ENCODE data around the gene RECK. TPM values are rescaled to one million over a fixed set of nuclear protein-coding genes. Genes with fewer than 3 reads are reported as not detected.

RECK gene
- total and polyA plus RNA-seq, 3 experiments from 2014 or later = 3.7 to 15.0 (median 4.3) TPM

DNA sequence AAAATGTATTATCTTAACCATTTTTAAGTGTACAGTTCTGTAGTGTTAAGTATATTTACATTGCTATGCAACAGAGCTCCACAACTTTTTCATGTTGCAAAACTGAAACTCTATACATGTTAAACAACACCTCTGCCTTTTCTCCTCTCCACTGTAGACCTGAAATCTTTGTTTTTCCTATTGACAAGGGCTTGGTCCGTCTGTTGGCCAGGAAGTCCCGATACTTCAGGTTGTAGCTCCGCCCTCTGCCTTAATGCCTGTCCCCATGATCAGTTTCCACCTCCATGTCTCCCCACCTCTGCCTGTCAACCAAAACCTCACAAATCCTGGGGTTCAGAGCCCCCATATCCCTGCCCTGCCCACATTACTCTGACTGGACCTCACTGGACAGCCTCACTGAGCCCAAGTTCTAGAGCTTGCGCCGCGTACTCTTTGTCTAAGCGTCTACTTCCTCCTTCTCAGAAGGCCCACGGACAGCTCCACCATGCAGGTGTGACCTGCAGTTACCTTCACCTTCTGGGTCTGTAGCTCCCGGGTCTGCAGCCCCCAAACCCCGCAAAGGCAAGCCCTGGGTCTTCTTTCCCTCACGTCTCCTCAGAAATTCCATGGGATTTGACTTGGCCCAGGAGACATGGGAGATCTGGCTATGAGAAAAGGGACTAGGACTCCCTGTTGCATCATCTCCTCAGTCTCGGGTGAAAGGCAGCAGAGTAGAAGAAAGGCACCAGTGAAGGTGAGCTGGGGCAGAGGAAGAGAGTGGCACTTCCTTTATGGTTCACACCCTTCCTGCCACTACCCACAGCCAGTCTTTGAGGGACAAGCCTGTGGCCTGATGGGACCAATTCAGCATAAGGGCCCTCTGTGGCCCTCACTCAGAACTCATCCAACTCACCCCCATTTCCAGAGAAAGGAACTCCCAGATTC is 107.9 kb downstream of the RECK start:
- Mint-ChIP-seq H3K4me1 (peaks cover 92 to 97% (median 95%) of the 10 kb centered on the region in 3 donors), H3K27me3 (peaks cover 0 to 3% of the 10 kb centered on the region in 2 donors), H3K27ac (peak overlapping the region; percentile 96 to 99 (median 98)), H3K9me3 (peaks cover 0 to 9% (median 6%) of the 10 kb centered on the region in 5 donors), H3K36me3 (peaks cover 12 to 19% (median 18%) of the 10 kb centered on the region in 3 donors), H3K4me3 (peak overlapping the region; percentile 86 to 97 (median 93))
- peak in 2 of 5 donors; percentile 20 to 38 for DNase-seq
- Histone ChIP-seq H3K36me3 (ENCODE audit: insufficient read depth, low read length) (no peaks in the 10 kb centered on the region), H3K4me3 (ENCODE audit: low read length) (peak overlapping the region; percentile 61), H3K4me1 (ENCODE audit: insufficient read depth, low read length) (peaks cover 98% of the 10 kb centered on the region), H3K9me3 (ENCODE audit: low read length) (peaks cover 5% of the 10 kb centered on the region), H3K27ac (ENCODE audit: low read depth, low read length) (peak overlapping the region; percentile 52), H3K27me3 (ENCODE audit: insufficient read depth, low read length, poor library complexity, severe bottlenecking) (no peaks in the 10 kb centered on the region)
- ChIA-PET CTCF (interaction anchor here (0.9 to 4.6 kb wide), 5 partner anchors 8 to 45 kb away, joined by 3 to 30 read pairs (median 4); partner anchors contain the start of gene GLIPR2), POLR2A (no interaction called here)

GRCh38 chr9:36145970-36146369 is 109.3 kb downstream of the RECK start:
- Histone ChIP-seq H3K27me3 (ENCODE audit: insufficient read depth, low read length, poor library complexity, severe bottlenecking) (no peaks in the 10 kb centered on the region), H3K36me3 (ENCODE audit: insufficient read depth, low read length) (no peaks in the 10 kb centered on the region), H3K27ac (ENCODE audit: low read depth, low read length) (no peak overlapping the region), H3K4me1 (ENCODE audit: insufficient read depth, low read length) (peaks cover 98% of the 10 kb centered on the region), H3K9me3 (ENCODE audit: low read length) (peaks cover 5% of the 10 kb centered on the region), H3K4me3 (ENCODE audit: low read length) (no peak overlapping the region)
- peak overlapping the region; percentile 39 to 97 (median 93) for H3K4me3 Mint-ChIP-seq
- CTCF ChIA-PET = interaction anchor here (3.7 to 4.4 kb wide), 2 partner anchors 20 to 44 kb away, joined by 28 to 29 read pairs; no protein-coding TSS in a partner anchor
- peaks cover 0 to 9% (median 6%) of the 10 kb centered on the region in 5 donors for H3K9me3 Mint-ChIP-seq
- peaks cover 0 to 3% of the 10 kb centered on the region in 2 donors for H3K27me3 Mint-ChIP-seq
- DNase-seq = no peak
- H3K36me3 Mint-ChIP-seq = peaks cover 12 to 24% (median 20%) of the 10 kb centered on the region in 3 donors
- POLR2A ChIA-PET = no interaction called here
- peak overlapping the region; percentile 79 to 99 (median 98) for H3K27ac Mint-ChIP-seq
- peaks cover 91 to 97% (median 91%) of the 10 kb centered on the region in 3 donors for H3K4me1 Mint-ChIP-seq

GRCh38 chr9:36146651-36147050 is 109.9 kb downstream of the RECK start:
- CTCF ChIA-PET = interaction anchor here (3.7 to 4.4 kb wide), 2 partner anchors 20 to 44 kb away, joined by 28 to 29 read pairs; no protein-coding TSS in a partner anchor
- Mint-ChIP-seq H3K9me3 (peaks cover 0 to 9% (median 6%) of the 10 kb centered on the region in 5 donors), H3K4me3 (peak overlapping the region in 3 of 7 donors; percentile 93 to 97 (median 96)), H3K27ac (peak overlapping the region; percentile 77 to 99 (median 96)), H3K36me3 (peaks cover 12 to 24% (median 24%) of the 10 kb centered on the region in 3 donors), H3K4me1 (peaks cover 91 to 98% (median 92%) of the 10 kb centered on the region in 3 donors), H3K27me3 (peaks cover 0 to 3% of the 10 kb centered on the region in 2 donors)
- H3K9me3 ChIP-seq (ENCODE audit: low read length) = peaks cover 5% of the 10 kb centered on the region
- H3K27ac ChIP-seq (ENCODE audit: low read depth, low read length) = no peak overlapping the region
- H3K27me3 ChIP-seq (ENCODE audit: insufficient read depth, low read length, poor library complexity, severe bottlenecking) = no peaks in the 10 kb centered on the region
- H3K4me3 ChIP-seq (ENCODE audit: low read length) = no peak overlapping the region
- POLR2A ChIA-PET = interaction anchor here (1.1 kb wide), 1 partner anchor 10 kb away, joined by 3 read pairs; the partner anchor contains the start of gene GLIPR2
- peaks cover 98% of the 10 kb centered on the region for H3K4me1 ChIP-seq (ENCODE audit: insufficient read depth, low read length)
- DNase-seq = no peak
- H3K36me3 ChIP-seq (ENCODE audit: insufficient read depth, low read length) = no peaks in the 10 kb centered on the region

GRCh38 chr9:36147441-36148175 is 110.9 kb downstream of the RECK start:
- DNase-seq = no peak
- Histone ChIP-seq H3K4me1 (ENCODE audit: insufficient read depth, low read length) (peaks cover 98% of the 10 kb centered on the region), H3K27ac (ENCODE audit: low read depth, low read length) (no peak overlapping the region), H3K4me3 (ENCODE audit: low read length) (no peak overlapping the region), H3K36me3 (ENCODE audit: insufficient read depth, low read length) (no peaks in the 10 kb centered on the region), H3K9me3 (ENCODE audit: low read length) (peaks cover 5% of the 10 kb centered on the region), H3K27me3 (ENCODE audit: insufficient read depth, low read length, poor library complexity, severe bottlenecking) (no peaks in the 10 kb centered on the region)
- H3K27ac Mint-ChIP-seq = peak overlapping the region; percentile 77 to 97 (median 92)
- H3K27me3 Mint-ChIP-seq = peaks cover 0 to 3% of the 10 kb centered on the region in 2 donors
- peaks cover 89 to 97% (median 91%) of the 10 kb centered on the region in 3 donors for H3K4me1 Mint-ChIP-seq
- peaks cover 16 to 29% (median 25%) of the 10 kb centered on the region in 3 donors for H3K36me3 Mint-ChIP-seq
- POLR2A ChIA-PET = interaction anchor here (1.1 to 2.3 kb wide), 3 partner anchors 7 to 11 kb away, joined by 3 to 12 read pairs (median 8); partner anchors contain the start of gene GLIPR2
- CTCF ChIA-PET = interaction anchor here (3.7 to 4.4 kb wide), 3 partner anchors 11 to 45 kb away, joined by 21 to 29 read pairs (median 28); partner anchors contain the start of gene GLIPR2
- H3K9me3 Mint-ChIP-seq = peaks cover 0 to 9% (median 6%) of the 10 kb centered on the region in 5 donors
- H3K4me3 Mint-ChIP-seq = peak overlapping the region; percentile 47 to 75 (median 61)

DNA sequence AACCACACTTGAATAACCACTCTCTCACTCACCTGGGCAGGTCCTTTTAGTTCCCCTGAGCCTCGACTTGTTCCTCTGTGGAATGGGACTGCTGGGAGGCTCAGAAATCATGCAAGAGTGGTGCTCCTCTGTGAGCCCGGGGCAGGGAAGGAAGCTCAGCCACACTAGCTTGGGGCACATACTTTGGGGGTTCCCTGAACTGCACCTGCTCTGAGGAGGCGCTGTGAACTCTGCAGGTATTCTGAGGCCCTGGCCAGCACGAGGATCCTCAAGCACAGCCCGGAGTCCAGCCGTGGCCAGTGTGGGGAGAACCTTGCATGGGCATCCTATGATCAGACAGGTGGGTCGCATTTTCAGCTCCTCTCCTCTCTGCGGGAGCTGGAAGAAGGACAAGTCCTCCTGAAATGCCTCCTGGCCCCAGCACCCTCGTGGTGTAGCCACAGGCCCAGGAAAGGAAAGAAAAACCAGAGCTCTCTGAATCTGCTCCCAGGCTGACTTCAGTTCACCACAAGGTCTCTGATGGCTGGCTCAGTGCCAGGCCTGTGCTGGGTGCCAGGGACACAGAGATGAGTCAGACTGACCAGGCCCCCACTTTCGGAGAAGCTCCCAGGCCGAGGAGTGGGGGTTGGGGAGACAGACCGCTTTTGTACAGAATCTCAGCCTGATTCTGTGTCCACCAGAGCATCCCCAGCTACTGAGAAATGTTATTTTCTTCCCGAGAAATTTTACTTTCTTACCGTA is 111.8 kb downstream of the RECK start:
- H3K27ac Mint-ChIP-seq = peak overlapping the region; percentile 77 to 97 (median 92)
- H3K27ac ChIP-seq (ENCODE audit: low read depth, low read length) = no peak overlapping the region
- CTCF ChIA-PET = interaction anchor here (0.8 to 4.4 kb wide), 8 partner anchors 9 to 46 kb away, joined by 3 to 29 read pairs (median 5); partner anchors contain the start of gene GLIPR2
- no peak overlapping the region for H3K4me3 ChIP-seq (ENCODE audit: low read length)
- no peaks in the 10 kb centered on the region for H3K36me3 ChIP-seq (ENCODE audit: insufficient read depth, low read length)
- DNase-seq = peak; percentile 40 to 89 (median 67)
- peak overlapping the region in 5 of 7 donors; percentile 47 to 75 (median 61) for H3K4me3 Mint-ChIP-seq
- peaks cover 5% of the 10 kb centered on the region for H3K9me3 ChIP-seq (ENCODE audit: low read length)
- H3K4me1 Mint-ChIP-seq = peaks cover 85 to 96% (median 90%) of the 10 kb centered on the region in 3 donors
- peaks cover 96% of the 10 kb centered on the region for H3K4me1 ChIP-seq (ENCODE audit: insufficient read depth, low read length)
- peaks cover 0 to 9% (median 6%) of the 10 kb centered on the region in 5 donors for H3K9me3 Mint-ChIP-seq
- peaks cover 0 to 3% of the 10 kb centered on the region in 2 donors for H3K27me3 Mint-ChIP-seq
- POLR2A ChIA-PET = interaction anchor here (0.6 to 2.3 kb wide), 4 partner anchors 8 to 42 kb away, joined by 3 to 12 read pairs (median 6); partner anchors contain the start of genes CLTA and GLIPR2
- no peaks in the 10 kb centered on the region for H3K27me3 ChIP-seq (ENCODE audit: insufficient read depth, low read length, poor library complexity, severe bottlenecking)
- H3K36me3 Mint-ChIP-seq = peaks cover 16 to 30% (median 29%) of the 10 kb centered on the region in 3 donors

DNA sequence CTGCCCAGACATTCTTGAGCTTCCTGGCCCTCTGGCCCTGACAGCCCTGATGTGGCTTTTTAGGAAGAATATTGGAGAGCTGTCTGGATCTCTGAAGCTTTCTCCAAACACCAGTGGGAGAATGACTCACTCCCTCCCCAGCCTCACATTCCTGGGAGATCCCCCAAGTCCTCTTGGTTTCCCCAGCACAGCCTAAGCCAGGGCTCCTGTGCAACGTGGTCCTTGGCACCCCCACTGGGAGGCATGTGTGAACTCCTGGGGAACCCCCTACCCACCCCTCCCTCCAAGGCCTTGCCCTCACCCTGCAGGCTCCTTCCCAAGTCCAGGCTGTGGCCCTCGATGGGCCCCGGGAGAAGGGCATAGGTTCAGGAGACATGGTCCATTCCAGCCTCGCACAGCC is 112.5 kb downstream of the RECK start:
- Histone ChIP-seq H3K27ac (ENCODE audit: low read depth, low read length) (no peak overlapping the region), H3K36me3 (ENCODE audit: insufficient read depth, low read length) (no peaks in the 10 kb centered on the region), H3K27me3 (ENCODE audit: insufficient read depth, low read length, poor library complexity, severe bottlenecking) (no peaks in the 10 kb centered on the region), H3K4me1 (ENCODE audit: insufficient read depth, low read length) (peaks cover 90% of the 10 kb centered on the region), H3K9me3 (ENCODE audit: low read length) (peaks cover 5% of the 10 kb centered on the region), H3K4me3 (ENCODE audit: low read length) (no peak overlapping the region)
- no peak for DNase-seq
- Mint-ChIP-seq H3K4me1 (peaks cover 84 to 95% (median 88%) of the 10 kb centered on the region in 3 donors), H3K27ac (peak overlapping the region; percentile 77 to 99 (median 96)), H3K27me3 (peaks cover 0 to 3% of the 10 kb centered on the region in 2 donors), H3K4me3 (peak overlapping the region in 4 of 7 donors; percentile 51 to 75 (median 62)), H3K36me3 (peaks cover 16 to 30% (median 29%) of the 10 kb centered on the region in 3 donors), H3K9me3 (peaks cover 0 to 9% (median 6%) of the 10 kb centered on the region in 5 donors)
- ChIA-PET POLR2A (interaction anchor here (0.6 to 2.3 kb wide), 4 partner anchors 9 to 41 kb away, joined by 3 to 12 read pairs (median 6); partner anchors contain the start of genes CLTA and GLIPR2), CTCF (interaction anchor here (0.8 to 4.4 kb wide), 8 partner anchors 10 to 47 kb away, joined by 3 to 29 read pairs (median 5); partner anchors contain the start of gene GLIPR2)

Measured in CD8-positive, alpha-beta memory T cell (primary cell).